ENCODE results near the gene SNRPA1. TPM values are rescaled to one million over a fixed set of nuclear protein-coding genes. Genes with fewer than 3 reads are reported as not detected.

SNRPA1 gene
- total and polyA plus RNA-seq, 2 experiments from 2014 or later: 36.6 to 131 TPM

GRCh38 chr15:101310508-101310907 is 15.5 kb upstream of the SNRPA1 start:
- H3K9me3 ChIP-seq (ENCODE audit: low read depth): no peaks in the 10 kb centered on the region
- H3K36me3 ChIP-seq: no peaks in the 10 kb centered on the region
- no peak overlapping the region for H3K4me3 ChIP-seq
- no peak for DNase-seq (ENCODE audit: low read depth in 1 of 2, low spot score in 1 of 2)
- H3K27me3 ChIP-seq: no peaks in the 10 kb centered on the region
- TF ChIP-seq, protein P1, sequence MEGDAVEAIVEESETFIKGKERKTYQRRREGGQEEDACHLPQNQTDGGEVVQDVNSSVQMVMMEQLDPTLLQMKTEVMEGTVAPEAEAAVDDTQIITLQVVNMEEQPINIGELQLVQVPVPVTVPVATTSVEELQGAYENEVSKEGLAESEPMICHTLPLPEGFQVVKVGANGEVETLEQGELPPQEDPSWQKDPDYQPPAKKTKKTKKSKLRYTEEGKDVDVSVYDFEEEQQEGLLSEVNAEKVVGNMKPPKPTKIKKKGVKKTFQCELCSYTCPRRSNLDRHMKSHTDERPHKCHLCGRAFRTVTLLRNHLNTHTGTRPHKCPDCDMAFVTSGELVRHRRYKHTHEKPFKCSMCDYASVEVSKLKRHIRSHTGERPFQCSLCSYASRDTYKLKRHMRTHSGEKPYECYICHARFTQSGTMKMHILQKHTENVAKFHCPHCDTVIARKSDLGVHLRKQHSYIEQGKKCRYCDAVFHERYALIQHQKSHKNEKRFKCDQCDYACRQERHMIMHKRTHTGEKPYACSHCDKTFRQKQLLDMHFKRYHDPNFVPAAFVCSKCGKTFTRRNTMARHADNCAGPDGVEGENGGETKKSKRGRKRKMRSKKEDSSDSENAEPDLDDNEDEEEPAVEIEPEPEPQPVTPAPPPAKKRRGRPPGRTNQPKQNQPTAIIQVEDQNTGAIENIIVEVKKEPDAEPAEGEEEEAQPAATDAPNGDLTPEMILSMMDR (IDR thresholded peaks at IDR 0.05; ENCODE audit: low read depth, low read length): no peak
- no peaks in the 10 kb centered on the region for H3K4me1 ChIP-seq (ENCODE audit: low read depth)
- H3K27ac ChIP-seq: no peak overlapping the region

DNA sequence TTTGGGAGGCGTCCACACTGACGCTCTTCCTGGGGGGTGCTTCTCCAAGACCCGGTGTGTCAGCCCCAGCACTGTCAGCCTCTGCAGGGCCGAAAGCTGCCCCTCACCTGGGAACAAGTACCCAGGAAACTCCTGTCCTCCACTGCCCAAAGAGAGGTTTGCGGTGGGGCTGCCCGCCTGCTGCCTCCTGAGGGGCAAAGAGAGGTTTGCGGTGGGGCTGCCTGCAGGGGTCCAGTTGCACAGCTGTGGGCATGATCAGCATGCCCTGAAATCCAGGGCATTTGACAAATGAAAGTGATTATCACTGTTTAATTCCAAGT is 15.1 kb upstream of the SNRPA1 start:
- no peaks in the 10 kb centered on the region for H3K36me3 ChIP-seq
- TF ChIP-seq, protein P1 (IDR thresholded peaks at IDR 0.05; ENCODE audit: low read depth, low read length): no peak
- DNase-seq (ENCODE audit: low read depth in 1 of 2, low spot score in 1 of 2): no peak

GRCh38 chr15:101309436-101310160 is 14.6 kb upstream of the SNRPA1 start:
- Histone ChIP-seq H3K27me3 (no peaks in the 10 kb centered on the region), H3K36me3 (no peaks in the 10 kb centered on the region), H3K9me3 (ENCODE audit: low read depth) (no peaks in the 10 kb centered on the region), H3K27ac (no peak overlapping the region), H3K4me1 (ENCODE audit: low read depth) (no peaks in the 10 kb centered on the region), H3K4me3 (no peak overlapping the region)
- no peak for DNase-seq (ENCODE audit: low read depth in 1 of 2, low spot score in 1 of 2)
- TF ChIP-seq, protein P1 (IDR thresholded peaks at IDR 0.05; ENCODE audit: low read depth, low read length): no peak

More for the DNA sequence above, 15.1 kb upstream of the SNRPA1 start:
- H3K27ac ChIP-seq: no peak overlapping the region
- no peaks in the 10 kb centered on the region for H3K9me3 ChIP-seq (ENCODE audit: low read depth)
- no peaks in the 10 kb centered on the region for H3K4me1 ChIP-seq (ENCODE audit: low read depth)
- H3K4me3 ChIP-seq: no peak overlapping the region
- H3K27me3 ChIP-seq: no peaks in the 10 kb centered on the region

GRCh38 chr15:101308604-101309435 is 13.8 kb upstream of the SNRPA1 start:
- no peak overlapping the region for H3K27ac ChIP-seq
- no peaks in the 10 kb centered on the region for H3K9me3 ChIP-seq (ENCODE audit: low read depth)
- TF ChIP-seq, protein P1 (IDR thresholded peaks at IDR 0.05; ENCODE audit: low read depth, low read length): no peak
- H3K4me1 ChIP-seq (ENCODE audit: low read depth): no peaks in the 10 kb centered on the region
- DNase-seq (ENCODE audit: low read depth in 1 of 2, low spot score in 1 of 2): no peak
- no peak overlapping the region for H3K4me3 ChIP-seq
- no peaks in the 10 kb centered on the region for H3K27me3 ChIP-seq
- H3K36me3 ChIP-seq: no peaks in the 10 kb centered on the region

GRCh38 chr15:101307897-101308603 is 13.0 kb upstream of the SNRPA1 start:
- no peak for DNase-seq (ENCODE audit: low read depth in 1 of 2, low spot score in 1 of 2)
- H3K4me1 ChIP-seq (ENCODE audit: low read depth): no peaks in the 10 kb centered on the region
- H3K27ac ChIP-seq: no peak overlapping the region
- H3K4me3 ChIP-seq: no peak overlapping the region
- H3K9me3 ChIP-seq (ENCODE audit: low read depth): no peaks in the 10 kb centered on the region
- TF ChIP-seq, protein P1 (IDR thresholded peaks at IDR 0.05; ENCODE audit: low read depth, low read length): no peak
- H3K27me3 ChIP-seq: no peaks in the 10 kb centered on the region
- H3K36me3 ChIP-seq: no peaks in the 10 kb centered on the region
